ENCODE measurements around the gene CYP3A7. TPM values are rescaled to one million over a fixed set of nuclear protein-coding genes. Genes with fewer than 3 reads are reported as not detected.

CYP3A7 gene
- total and polyA plus RNA-seq, 2 of the 13 experiments (the other 11 are each of a cell fraction or from before 2014, with no cell fraction given) = 5.8 to 6.4 TPM

- TF ChIP-seq ZNF276 (CRISPR knock-in tag; IDR thresholded peaks at IDR 0.05; ENCODE audit: low read depth) = no peak
- no peak for TF ChIP-seq FOXO4 (CRISPR knock-in tag; conservative IDR thresholded peaks at IDR 0.05)
- 0 out of 2 replicates have a peak, but pooled peaks have one; percentile 19 for TF ChIP-seq TARDBP (CRISPR knock-in tag; IDR thresholded peaks at IDR 0.05)
- peak; percentile 47; the same call in 1 of the 2 replicates for TF ChIP-seq ZNF12 (CRISPR knock-in tag; IDR thresholded peaks at IDR 0.05)
- TF ChIP-seq PATZ1 (CRISPR knock-in tag; IDR thresholded peaks at IDR 0.05) = no peak
- TF ChIP-seq RAD51 (IDR thresholded peaks at IDR 0.05; ENCODE audit: borderline replicate concordance) = no peak
- no peak for TF ChIP-seq ZMYM2 (CRISPR knock-in tag; IDR thresholded peaks at IDR 0.05)
- TF ChIP-seq RARA (CRISPR knock-in tag; IDR thresholded peaks at IDR 0.05) = peak; percentile 46; the same call in 1 of the 2 replicates
- TF ChIP-seq HOXA7 (CRISPR knock-in tag; IDR thresholded peaks at IDR 0.05) = no peak
- TF ChIP-seq ZKSCAN5 (CRISPR knock-in tag; IDR thresholded peaks at IDR 0.05) = no peak
- TF ChIP-seq ZNF614 (CRISPR knock-in tag; IDR thresholded peaks at IDR 0.05; ENCODE audit: borderline replicate concordance) = peak; percentile 79; the same call in 1 of the 2 replicates
- no peak for TF ChIP-seq GZF1 (CRISPR knock-in tag; IDR thresholded peaks at IDR 0.05)
- TF ChIP-seq ZNF224 (CRISPR knock-in tag; IDR thresholded peaks at IDR 0.05) = no peak
- no peak for TF ChIP-seq ZNF446 (CRISPR knock-in tag; IDR thresholded peaks at IDR 0.05)
- TF ChIP-seq BATF2 (CRISPR knock-in tag; IDR thresholded peaks at IDR 0.05) = no peak
- TF ChIP-seq SAFB2 (CRISPR knock-in tag; IDR thresholded peaks at IDR 0.05; ENCODE audit: borderline replicate concordance, low read depth) = no peak
- TF ChIP-seq TEF (CRISPR knock-in tag; IDR thresholded peaks at IDR 0.05) = peak; percentile 64; the same call in 1 of the 2 replicates
- TF ChIP-seq SKI (IDR thresholded peaks at IDR 0.05; ENCODE audit: partially characterized antibody) = no peak
- 0 out of 2 replicates have a peak, but pooled peaks have one; percentile 21 for TF ChIP-seq ZNF264 (CRISPR knock-in tag; IDR thresholded peaks at IDR 0.05)
- no peak for TF ChIP-seq YEATS4 (CRISPR knock-in tag; IDR thresholded peaks at IDR 0.05; ENCODE audit: borderline replicate concordance)
- TF ChIP-seq ZNF788 (CRISPR knock-in tag; IDR thresholded peaks at IDR 0.05; ENCODE audit: borderline replicate concordance) = no peak
- TF ChIP-seq TCF7 (IDR thresholded peaks at IDR 0.05; ENCODE audit: low read depth) = peak; percentile 58
- TF ChIP-seq ZNF644 (CRISPR knock-in tag; IDR thresholded peaks at IDR 0.05; ENCODE audit: low read depth) = peak; percentile 75
Measured at GRCh38 chr7:99772565-99772964, 37.6 kb upstream of the CYP3A7 start (continued).
